ENCODE data around the gene CHRNB1. TPM values are rescaled to one million over a fixed set of nuclear protein-coding genes. Genes with fewer than 3 reads are reported as not detected.
"Not testable (repeated sequence)": the region's sequence is repeated elsewhere in the genome, so short reads cannot be mapped to it uniquely, and the experiment has no call there.

Gene CHRNB1
- total and polyA plus RNA-seq, 2 donors from 2014 or later, result 11.9 to 19.3 TPM

GRCh38 chr17:7482742-7483088 is 37.9 kb downstream of the CHRNB1 start:
- FAIRE-seq; H3K36me3 ChIP-seq (ENCODE audit: control insufficient read depth in 2 of 3, insufficient read depth in 3 of 3, low read length in 3 of 3); H3K27me3 ChIP-seq (ENCODE audit: control insufficient read depth, insufficient read depth, low read length); H3K9me3 ChIP-seq (ENCODE audit: control insufficient read depth in 2 of 3, insufficient read depth in 1 of 3, low read length in 3 of 3); intact Hi-C loops (cut with DNase I): not testable (repeated sequence)
- peak in 2 of 5 donors; percentile 51 to 76 for DNase-seq
- Histone ChIP-seq H3K4me1 (ENCODE audit: control insufficient read depth in 2 of 3, insufficient read depth in 2 of 3, low read depth in 1 of 3, low read length in 3 of 3) (peaks cover 2 to 29% (median 5%) of the 10 kb centered on the region in 3 donors), H3K27ac (ENCODE audit: low read depth in 2 of 2, low read length in 2 of 2) (peak overlapping the region; percentile 100), H3K9ac (ENCODE audit: low read length in 3 of 3) (peak overlapping the region in 1 of 3 donors; percentile 99), H3K4me3 (ENCODE audit: low read length in 3 of 3) (peak overlapping the region; percentile 92 to 96 (median 92))

- DNase-seq (peak; percentile 96 to 98 (median 98)), FAIRE-seq (no peak)
- Histone ChIP-seq H3K9ac (ENCODE audit: low read length in 3 of 3) (peak overlapping the region; percentile 69 to 99 (median 89)), H3K9me3 (ENCODE audit: control insufficient read depth in 2 of 3, insufficient read depth in 1 of 3, low read length in 3 of 3) (no peaks in the 10 kb centered on the region), H3K27me3 (ENCODE audit: control insufficient read depth, insufficient read depth, low read length) (no peaks in the 10 kb centered on the region), H3K4me1 (ENCODE audit: control insufficient read depth in 2 of 3, insufficient read depth in 2 of 3, low read depth in 1 of 3, low read length in 3 of 3) (peaks cover 2 to 24% (median 5%) of the 10 kb centered on the region in 3 donors), H3K36me3 (ENCODE audit: control insufficient read depth in 2 of 3, insufficient read depth in 3 of 3, low read length in 3 of 3) (peaks cover 0 to 2% (median 0%) of the 10 kb centered on the region in 3 donors), H3K4me3 (ENCODE audit: low read length in 3 of 3) (peak overlapping the region; percentile 92 to 96 (median 92)), H3K27ac (ENCODE audit: low read depth in 2 of 2, low read length in 2 of 2) (peak overlapping the region; percentile 100)
- TF ChIP-seq CTCF (IDR thresholded peaks at IDR 0.05; ENCODE audit: borderline replicate concordance, extremely low read depth, insufficient read depth), result no peak
- intact Hi-C loops (cut with DNase I), result no loop called here
These were observed 38.6 kb downstream of the CHRNB1 start for GRCh38 chr17:7483255-7484066.

- intact Hi-C loops (cut with DNase I), result no loop called here
- Histone ChIP-seq H3K27ac (ENCODE audit: low read depth in 2 of 2, low read length in 2 of 2) (peak within 1 kb of the TSS; percentile 100), H3K4me3 (ENCODE audit: low read length in 3 of 3) (peak within 1 kb of the TSS; percentile 92 to 96 (median 92)), H3K9me3 (ENCODE audit: control insufficient read depth in 2 of 3, insufficient read depth in 1 of 3, low read length in 3 of 3) (no peaks in the 10 kb centered on the region), H3K4me1 (ENCODE audit: control insufficient read depth in 2 of 3, insufficient read depth in 2 of 3, low read depth in 1 of 3, low read length in 3 of 3) (peaks cover 2 to 22% (median 5%) of the 10 kb centered on the region in 3 donors), H3K9ac (ENCODE audit: low read length in 3 of 3) (peak within 1 kb of the TSS; percentile 69 to 99 (median 89)), H3K27me3 (ENCODE audit: control insufficient read depth, insufficient read depth, low read length) (no peaks in the 10 kb centered on the region), H3K36me3 (ENCODE audit: control insufficient read depth in 2 of 3, insufficient read depth in 3 of 3, low read length in 3 of 3) (peaks cover 0 to 2% (median 0%) of the 10 kb centered on the region in 3 donors)
- no peak for FAIRE-seq
- DNase-seq, result peak; percentile 97 to 99 (median 99)
- TF ChIP-seq CTCF (IDR thresholded peaks at IDR 0.05; ENCODE audit: borderline replicate concordance, extremely low read depth, insufficient read depth), result no peak
These were observed 39.4 kb downstream of the CHRNB1 start, which contains the start of gene POLR2A for GRCh38 chr17:7484067-7484918. POLR2A (plus strand) TSS chr17:7484366.

Data from kidney (tissue), 14 donors.